ENCODE results near the gene SPINK8. TPM values are rescaled to one million over a fixed set of nuclear protein-coding genes. Genes with fewer than 3 reads are reported as not detected.

Gene SPINK8
- total and polyA plus RNA-seq, 2 of the 4 experiments (the other 2 are of a cell fraction) = not detected

DNA sequence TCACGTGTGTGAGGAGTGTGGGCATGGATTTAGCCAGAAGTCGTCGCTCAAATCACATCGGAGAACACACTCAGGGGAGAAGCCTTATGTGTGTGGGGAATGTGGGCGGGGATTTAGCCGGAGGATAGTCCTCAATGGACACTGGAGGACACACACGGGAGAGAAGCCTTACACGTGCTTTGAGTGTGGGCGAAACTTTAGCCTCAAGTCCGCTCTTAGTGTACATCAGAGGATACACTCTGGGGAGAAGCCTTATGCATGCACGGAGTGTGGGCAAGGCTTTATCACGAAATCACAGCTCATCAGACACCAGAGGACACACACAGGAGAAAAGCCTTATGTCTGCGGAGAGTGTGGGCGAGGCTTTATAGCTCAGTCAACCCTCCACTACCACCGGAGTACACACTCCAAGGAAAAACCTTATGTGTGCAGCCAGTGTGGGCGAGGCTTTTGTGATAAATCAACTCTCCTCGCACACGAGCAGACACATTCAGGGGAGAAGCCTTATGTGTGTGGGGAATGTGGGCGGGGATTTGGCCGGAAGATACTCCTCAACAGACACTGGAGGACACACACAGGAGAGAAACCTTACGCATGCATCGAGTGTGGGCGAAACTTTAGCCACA, 64.4 kb downstream of the SPINK8 start:
- Histone ChIP-seq H3K79me1 (ENCODE audit: low read depth in 1 of 2, low read length in 2 of 2) (no peaks in the 10 kb centered on the region), H2BK15ac (ENCODE audit: low read depth, low read length) (no peak overlapping the region), H2AK5ac (ENCODE audit: low read depth, low read length) (no peak overlapping the region), H4K91ac (ENCODE audit: insufficient read depth, low read depth, low read length) (no peak overlapping the region), H3K9ac (ENCODE audit: low read depth, low read length) (no peak overlapping the region), H2BK120ac (ENCODE audit: low read depth, low read length) (no peak overlapping the region), H3K4me3 (ENCODE audit: insufficient read depth, low read depth, low read length) (no peak overlapping the region), H3K4me2 (ENCODE audit: low read depth, low read length) (no peak overlapping the region), H3K36me3 (ENCODE audit: control insufficient read depth, insufficient read depth, low read length) (peaks cover 17% of the 10 kb centered on the region), H3K27ac (ENCODE audit: insufficient read depth, low read length) (no peak overlapping the region), H3K27me3 (ENCODE audit: control insufficient read depth, insufficient read depth, low read length) (no peaks in the 10 kb centered on the region), H4K20me1 (ENCODE audit: insufficient read depth, low read length) (no peaks in the 10 kb centered on the region), H2AFZ (replicated peaks; ENCODE audit: low read length, poor library complexity) (no peak overlapping the region), H3K9me1 (ENCODE audit: insufficient read depth, low read length) (no peaks in the 10 kb centered on the region), H3K23ac (ENCODE audit: low read depth, low read length) (no peak overlapping the region), H4K8ac (ENCODE audit: low read depth in 2 of 2, low read length in 2 of 2) (no peak overlapping the region), H3K56ac (ENCODE audit: extremely low read depth, insufficient read depth, low read length) (no peak overlapping the region), H2AK9ac (replicated peaks; ENCODE audit: low read depth, low read length, poor library complexity) (no peak overlapping the region), H3K18ac (ENCODE audit: low read depth, low read length) (no peak overlapping the region), H2BK5ac (ENCODE audit: low read depth, low read length, poor library complexity, severe bottlenecking) (no peak overlapping the region), H2BK20ac (ENCODE audit: low read depth, low read length) (no peak overlapping the region), H3K9me3 (ENCODE audit: control insufficient read depth, insufficient read depth, low read length) (peaks cover 2% of the 10 kb centered on the region; the same call in 1 of the 2 replicates), H4K5ac (ENCODE audit: low read depth, low read length) (no peak overlapping the region), H3K4ac (ENCODE audit: low read depth, low read length) (no peak overlapping the region), H3K14ac (replicated peaks; ENCODE audit: low read depth, low read length) (no peak overlapping the region), H3K4me1 (ENCODE audit: control insufficient read depth, insufficient read depth, low read length) (no peaks in the 10 kb centered on the region)
- no peak for ATAC-seq (ENCODE audit: low read depth)
- in situ Hi-C loops (cut with MboI; ENCODE audit: low sequenced_read_pairs) = no loop called here
- CTCF ChIA-PET = interaction anchor here (3.1 kb wide), 1 partner anchor 168 kb away, joined by 18 read pairs; no protein-coding TSS in a partner anchor
- intact Hi-C loops (cut with micrococcal nuclease) = no loop called here
- TF ChIP-seq RFX5 (IDR thresholded peaks at IDR 0.05; ENCODE audit: low read depth, low read length) (no peak), RCOR1 (IDR thresholded peaks at IDR 0.05; ENCODE audit: insufficient replicate concordance, low read length) (no peak), POLR2A (IDR thresholded peaks at IDR 0.05; ENCODE audit: low read depth, low read length) (no peak), MAFK (IDR thresholded peaks at IDR 0.05; ENCODE audit: low read depth, low read length) (no peak), MXI1 (IDR thresholded peaks at IDR 0.05; ENCODE audit: borderline replicate concordance, low read depth, low read length) (no peak), FOS (IDR thresholded peaks at IDR 0.05; ENCODE audit: low read depth, low read length) (no peak), CEBPB (IDR thresholded peaks at IDR 0.05; ENCODE audit: low read depth, low read length) (no peak), MAZ (IDR thresholded peaks at IDR 0.05; ENCODE audit: borderline replicate concordance, low read depth, low read length) (no peak), RAD21 (IDR thresholded peaks at IDR 0.05; ENCODE audit: low read length) (no peak), BHLHE40 (IDR thresholded peaks at IDR 0.05; ENCODE audit: low read depth, low read length) (no peak), SMC3 (IDR thresholded peaks at IDR 0.05; ENCODE audit: low read depth, low read length) (no peak)
- TF ChIP-seq, protein P1, sequence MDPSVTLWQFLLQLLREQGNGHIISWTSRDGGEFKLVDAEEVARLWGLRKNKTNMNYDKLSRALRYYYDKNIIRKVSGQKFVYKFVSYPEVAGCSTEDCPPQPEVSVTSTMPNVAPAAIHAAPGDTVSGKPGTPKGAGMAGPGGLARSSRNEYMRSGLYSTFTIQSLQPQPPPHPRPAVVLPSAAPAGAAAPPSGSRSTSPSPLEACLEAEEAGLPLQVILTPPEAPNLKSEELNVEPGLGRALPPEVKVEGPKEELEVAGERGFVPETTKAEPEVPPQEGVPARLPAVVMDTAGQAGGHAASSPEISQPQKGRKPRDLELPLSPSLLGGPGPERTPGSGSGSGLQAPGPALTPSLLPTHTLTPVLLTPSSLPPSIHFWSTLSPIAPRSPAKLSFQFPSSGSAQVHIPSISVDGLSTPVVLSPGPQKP (IDR thresholded peaks at IDR 0.05; ENCODE audit: borderline replicate concordance, low read depth, low read length) = no peak
- 91% methylated on average over 4 of the region's 23 CpGs; no CpG with 5 or more reads in 1 of the 2 experiments for WGBS, 2 experiments (ENCODE audit: extremely low coverage in 2 of 2, insufficient read length in 1 of 2)
- dilution Hi-C loops (cut with HindIII; ENCODE audit: low sequenced_read_pairs, unreplicated experiment) = no loop called here
- POLR2A ChIA-PET (ENCODE audit: unreplicated experiment) = no interaction called here
- no TSS peak for BruUV-seq (replicated peaks)
- DNase-seq = no peak
